Measurements from ENCODE around the gene HOXC5.

The HOXC5 gene

DNA sequence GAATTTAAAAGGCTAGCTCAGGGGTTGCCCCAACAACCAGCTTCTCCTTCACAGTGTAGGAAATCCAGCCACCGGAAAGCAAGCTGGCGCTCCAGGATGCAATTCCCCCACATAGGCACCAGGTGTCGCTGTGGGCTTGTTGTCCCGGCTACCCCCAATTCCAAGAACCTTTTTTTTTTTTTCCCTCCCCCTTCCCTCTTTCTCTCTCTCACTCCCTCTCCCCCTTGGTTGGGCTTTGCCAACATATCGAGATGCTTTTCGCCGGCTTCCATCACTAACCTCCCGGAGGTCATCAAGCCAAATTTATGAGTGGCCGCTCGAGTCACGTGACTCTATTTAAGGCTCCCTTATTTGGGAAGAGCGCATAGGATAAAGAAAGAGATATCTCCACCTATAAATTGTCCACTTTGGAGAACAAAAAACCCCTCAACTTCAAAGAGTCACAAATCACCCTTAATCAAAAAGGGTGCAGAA lies at the start of gene HOXC5:
Gene HOXC5, plus strand, starts transcription at position 424 of the 474 bp plus-strand sequence. CDS start 73 bp downstream, outside the sequence.
- peak; percentile 86 for DNase-seq

DNA sequence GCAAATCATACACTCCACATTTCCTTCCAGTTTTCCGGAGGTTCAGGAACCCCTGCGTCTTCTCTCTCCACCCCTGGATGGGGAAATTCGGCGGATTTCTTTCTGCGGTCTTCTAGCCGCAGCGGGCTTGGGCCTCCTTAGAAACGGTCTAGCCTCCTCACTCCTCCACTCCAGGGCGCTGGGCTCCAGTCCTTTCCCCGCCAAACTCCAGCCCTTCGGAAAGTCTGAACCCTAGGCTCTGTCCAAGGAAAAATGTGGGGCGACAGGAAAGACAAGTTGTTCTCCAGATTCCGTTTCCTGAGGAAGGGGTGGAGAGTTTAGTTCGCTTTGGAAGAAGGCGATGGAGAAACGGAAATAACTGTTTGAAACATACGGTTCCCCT lies 49.3 kb upstream of the HOXC5 start:
- DNase-seq = no peak

DNA sequence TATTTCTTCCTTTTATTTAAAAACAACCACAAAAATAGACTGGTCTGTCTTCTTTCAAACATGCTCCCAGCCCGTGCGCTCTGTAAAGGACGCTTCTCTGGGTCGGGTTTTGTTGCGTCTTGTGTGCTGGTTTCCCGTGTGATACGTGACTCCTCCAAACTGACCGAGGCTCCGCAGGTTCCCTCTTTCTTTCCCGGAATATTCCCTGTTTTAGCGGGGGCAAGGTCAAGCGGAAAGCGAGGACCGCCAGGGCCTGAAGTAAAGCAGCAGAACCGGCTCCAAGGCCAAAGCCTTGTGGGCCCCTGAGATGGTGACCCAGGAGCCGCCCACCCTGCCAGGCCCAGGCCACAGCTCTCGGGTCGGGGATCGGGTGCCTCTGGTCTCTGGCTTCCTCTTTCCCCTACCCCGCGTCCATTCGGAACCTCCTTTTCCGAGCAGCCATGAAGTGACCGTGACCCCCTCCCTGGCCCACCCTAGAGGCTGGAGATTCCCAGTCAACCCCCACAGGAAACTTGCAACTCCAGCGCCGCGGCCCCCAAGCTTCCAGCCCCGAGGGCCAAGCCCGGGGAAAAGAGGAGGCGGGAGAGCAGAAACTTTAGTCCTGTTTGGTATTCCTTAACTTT lies 48.8 kb upstream of the HOXC5 start:
- no peak for DNase-seq

DNA sequence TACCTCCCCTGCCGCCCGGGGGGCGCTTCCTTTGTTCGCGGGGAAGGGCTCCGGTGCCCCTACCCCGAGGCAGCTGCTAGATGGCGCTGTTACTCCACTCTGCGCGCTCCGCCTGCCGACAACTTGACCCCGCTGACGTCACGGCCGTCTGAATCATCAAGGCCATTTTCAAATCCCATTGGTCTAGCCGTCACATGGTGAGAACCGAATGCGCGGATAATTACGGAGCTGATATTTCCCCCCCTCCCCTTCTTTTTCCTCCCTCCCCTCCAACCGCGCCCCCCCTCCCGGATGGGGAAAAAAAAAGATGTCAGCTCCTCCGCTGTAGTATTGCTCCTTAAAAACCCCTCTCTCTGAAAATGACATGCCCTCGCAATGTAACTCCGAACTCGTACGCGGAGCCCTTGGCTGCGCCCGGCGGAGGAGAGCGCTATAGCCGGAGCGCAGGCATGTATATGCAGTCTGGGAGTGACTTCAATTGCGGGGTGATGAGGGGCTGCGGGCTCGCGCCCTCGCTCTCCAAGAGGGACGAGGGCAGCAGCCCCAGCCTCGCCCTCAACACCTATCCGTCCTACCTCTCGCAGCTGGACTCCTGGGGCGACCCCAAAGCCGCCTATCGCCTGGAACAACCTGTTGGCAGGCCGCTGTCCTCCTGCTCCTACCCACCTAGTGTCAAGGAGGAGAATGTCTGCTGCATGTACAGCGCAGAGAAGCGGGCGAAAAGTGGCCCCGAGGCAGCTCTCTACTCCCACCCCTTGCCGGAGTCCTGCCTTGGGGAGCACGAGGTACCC lies 47.8 kb upstream of the HOXC5 start, which contains the start of gene HOXC10:
Gene HOXC10, plus strand, starts transcription at position 246 of the 791 bp plus-strand sequence. Its CDS starts 114 bp downstream, at position 360.
- DNase-seq = peak; percentile 96

DNA sequence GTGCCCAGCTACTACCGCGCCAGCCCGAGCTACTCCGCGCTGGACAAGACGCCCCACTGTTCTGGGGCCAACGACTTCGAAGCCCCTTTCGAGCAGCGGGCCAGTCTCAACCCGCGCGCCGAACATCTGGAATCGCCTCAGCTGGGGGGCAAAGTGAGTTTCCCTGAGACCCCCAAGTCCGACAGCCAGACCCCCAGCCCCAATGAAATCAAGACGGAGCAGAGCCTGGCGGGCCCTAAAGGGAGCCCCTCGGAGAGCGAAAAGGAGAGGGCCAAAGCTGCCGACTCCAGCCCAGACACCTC lies 47.2 kb upstream of the HOXC5 start:
- no peak for DNase-seq

DNA sequence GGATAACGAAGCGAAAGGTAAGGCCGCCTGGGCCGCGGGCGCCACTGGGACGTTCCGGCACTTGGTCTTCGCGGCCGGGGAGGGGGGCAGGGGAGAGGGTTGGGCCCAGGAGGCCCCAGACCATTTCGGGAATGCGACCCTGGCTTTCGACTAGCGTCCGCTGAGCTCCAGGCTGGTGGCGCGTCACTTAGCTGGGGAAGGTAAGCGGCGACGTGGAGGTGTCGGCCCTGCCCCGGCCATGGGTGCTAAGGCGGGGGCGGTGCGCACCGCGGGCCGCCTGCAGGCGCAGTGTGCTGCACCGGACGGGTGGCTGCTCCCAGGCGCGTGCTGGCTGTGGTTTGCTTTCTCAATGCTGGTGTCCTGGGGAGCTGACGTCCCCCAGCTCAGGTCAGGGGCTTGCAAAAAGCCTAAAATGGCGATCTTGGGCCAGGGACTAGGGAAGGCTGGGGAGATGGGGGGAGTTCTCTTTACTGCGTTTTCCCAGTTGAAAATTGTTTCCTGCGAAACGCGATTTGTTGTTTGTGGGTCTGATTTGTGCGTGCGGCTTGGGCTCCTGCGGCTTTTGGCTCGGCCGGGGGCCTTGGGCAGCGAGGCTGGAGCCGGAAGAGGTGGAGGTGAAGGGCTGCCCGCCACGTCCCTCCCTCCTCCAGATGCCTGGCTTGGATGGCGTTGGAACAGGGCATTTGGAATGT lies 46.7 kb upstream of the HOXC5 start:
- DNase-seq = no peak

DNA sequence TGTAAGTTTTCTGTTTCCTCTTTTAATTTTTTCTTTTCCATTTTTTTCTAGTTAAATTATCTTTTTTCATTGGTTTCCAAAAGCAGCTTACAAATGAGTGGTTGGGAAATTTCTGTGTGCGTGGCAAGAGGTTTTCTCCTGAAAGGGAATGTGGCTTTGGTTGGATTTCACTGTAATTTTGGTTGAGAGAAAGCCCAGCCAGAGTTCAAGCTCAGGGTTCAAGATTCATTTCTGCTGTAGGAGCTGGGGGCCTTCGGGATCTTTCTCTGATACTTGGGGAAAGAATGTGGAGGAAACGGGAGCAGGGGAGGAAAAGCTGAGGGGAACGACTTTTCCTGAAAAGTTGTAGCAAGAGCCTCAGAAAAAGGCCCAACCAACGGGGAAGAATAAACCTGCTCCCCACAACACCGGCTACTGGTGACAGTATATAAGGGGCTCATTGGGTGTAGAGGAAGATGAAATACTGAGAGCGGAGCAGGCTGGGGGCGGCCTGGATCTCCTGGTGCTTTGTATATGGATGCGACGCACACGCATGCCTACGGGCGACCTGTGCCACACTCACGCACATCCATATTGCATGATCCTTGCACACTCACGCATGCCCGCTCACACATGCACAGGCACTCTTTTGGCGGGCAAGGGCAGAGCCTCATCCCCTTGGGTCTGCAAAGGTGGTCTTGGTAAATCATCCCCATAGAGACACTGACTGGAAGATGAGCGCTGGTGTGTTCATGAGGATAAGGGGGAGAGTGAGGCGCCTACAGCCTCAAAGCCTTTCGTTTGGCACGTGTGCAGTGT lies 46.0 kb upstream of the HOXC5 start:
- DNase-seq = no peak

DNA sequence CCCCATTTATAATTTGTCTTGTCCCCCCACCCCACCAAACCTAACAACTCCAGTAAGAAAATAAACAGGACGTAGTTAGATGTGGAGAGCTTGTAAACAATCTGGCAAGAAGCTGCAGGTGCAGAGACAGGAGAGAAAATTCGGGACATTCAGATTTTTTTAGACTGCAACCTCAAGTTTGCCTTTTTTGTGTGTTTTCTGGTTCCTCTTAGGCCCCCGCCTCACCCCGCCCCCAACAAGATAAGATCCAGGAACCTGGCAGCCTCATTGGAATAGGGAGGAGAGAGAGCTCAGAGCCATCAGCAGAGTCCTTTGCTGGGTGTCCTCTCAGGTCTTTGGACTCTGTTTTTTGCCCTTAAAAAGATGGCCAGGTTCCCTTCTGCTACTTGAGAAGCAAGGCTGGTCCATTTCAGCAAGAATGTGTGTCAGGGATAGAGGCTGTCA lies 45.0 kb upstream of the HOXC5 start:
- no peak for DNase-seq

DNA sequence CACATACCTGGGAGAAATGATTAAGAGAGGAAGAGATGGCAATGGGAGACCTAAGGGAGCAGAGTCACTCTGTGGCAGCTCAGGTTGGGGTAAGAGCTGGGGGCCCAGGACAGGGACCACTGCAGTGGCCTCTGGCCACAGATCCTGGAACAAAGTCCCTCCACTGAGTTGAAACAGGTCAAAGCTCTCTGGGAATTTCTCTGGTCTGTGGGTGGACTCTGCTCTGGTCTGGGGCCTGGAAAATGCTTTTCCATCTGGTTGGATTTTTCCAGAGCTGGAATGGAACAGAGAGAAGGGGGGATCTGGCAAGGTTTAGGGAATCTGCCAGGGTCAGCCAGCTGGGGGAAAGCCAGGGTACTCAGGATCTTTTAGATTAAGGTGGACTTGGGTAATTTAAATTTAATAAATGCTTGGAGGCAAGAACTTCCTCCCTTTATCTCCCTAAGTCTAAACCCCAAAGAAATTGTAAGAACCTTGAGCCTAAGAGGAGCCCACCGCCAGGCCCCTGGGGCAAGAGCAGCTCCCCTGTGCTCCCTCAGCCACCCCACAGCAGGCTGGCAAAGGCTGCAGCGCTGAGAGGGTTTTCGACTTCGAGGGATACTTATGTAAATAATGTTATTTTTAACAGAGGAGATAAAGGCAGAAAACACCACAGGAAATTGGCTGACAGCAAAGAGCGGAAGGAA lies 44.2 kb upstream of the HOXC5 start:
- no peak for DNase-seq

DNA sequence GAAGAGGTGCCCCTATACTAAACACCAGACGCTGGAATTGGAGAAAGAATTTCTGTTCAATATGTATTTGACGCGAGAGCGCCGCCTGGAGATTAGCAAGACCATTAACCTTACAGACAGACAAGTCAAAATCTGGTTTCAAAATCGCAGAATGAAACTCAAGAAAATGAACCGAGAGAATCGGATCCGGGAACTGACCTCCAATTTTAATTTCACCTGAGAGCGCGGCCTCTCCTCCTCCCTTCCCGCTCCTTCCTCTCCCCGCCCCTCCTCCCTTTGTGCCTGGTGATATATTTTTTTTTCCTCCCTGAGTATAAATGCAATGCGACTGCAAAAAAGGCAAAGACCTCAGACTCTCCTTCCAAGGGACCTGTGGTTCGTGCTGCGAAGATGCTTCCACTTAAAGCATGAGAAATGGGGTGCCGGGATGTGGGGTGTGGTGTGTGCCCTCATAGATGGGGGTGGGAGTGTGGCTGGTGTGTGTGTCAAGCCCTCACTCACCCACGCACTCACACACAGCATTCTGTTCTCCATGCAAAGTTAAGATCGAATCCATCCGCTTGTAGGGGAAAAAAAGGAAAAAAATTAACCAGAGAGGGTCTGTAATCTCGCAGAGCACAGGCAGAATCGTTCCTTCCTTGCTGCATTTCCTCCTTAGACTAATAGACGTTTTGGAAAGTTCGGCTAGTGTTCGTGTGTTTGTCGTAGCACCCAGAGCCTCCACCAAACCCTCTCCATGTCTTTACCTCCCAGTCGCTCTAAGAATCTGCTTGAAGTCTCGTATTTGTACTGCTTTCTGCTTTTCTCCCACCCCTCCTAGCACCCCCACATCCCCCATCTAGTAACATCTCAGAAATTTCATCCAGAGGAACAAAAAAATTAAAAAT lies 43.4 kb upstream of the HOXC5 start:
- no peak for DNase-seq

DNA sequence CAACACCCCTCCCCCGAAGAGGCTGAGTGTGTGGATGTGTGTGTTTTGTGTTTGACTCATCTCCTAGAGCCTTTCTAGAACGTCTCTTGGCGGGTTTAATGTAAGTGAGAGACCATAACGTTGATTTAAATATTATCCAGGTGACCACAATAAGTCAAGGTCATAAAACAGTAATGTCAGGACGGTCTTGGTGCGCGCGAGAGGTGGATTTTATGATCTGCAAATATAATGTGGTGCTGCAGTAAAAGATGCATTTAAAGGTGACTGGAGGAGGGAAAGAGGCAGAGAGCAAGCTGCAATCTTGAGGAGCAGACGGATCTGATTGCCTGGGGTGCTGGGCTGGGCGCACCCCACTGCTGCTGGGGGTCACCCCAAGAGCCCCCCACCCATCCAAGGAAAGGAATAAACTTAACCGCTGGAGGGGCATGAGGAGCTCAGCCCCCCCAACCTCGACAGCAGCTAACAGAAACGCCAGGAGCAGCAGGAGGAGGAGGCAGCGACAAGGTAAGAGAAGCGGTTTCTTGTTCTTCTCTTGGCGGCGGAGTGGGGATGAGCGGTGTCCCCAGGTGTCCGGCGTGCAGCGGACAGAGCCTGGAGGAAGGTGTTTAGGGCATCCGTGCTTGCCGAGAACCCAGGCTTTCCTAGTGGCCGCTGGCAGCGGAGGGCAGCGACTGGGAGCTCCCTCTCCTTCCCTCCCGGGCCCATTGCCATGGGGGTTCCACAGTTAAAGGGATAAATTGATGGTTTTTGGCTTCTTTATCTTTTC lies 42.4 kb upstream of the HOXC5 start:
- DNase-seq = no peak

DNA sequence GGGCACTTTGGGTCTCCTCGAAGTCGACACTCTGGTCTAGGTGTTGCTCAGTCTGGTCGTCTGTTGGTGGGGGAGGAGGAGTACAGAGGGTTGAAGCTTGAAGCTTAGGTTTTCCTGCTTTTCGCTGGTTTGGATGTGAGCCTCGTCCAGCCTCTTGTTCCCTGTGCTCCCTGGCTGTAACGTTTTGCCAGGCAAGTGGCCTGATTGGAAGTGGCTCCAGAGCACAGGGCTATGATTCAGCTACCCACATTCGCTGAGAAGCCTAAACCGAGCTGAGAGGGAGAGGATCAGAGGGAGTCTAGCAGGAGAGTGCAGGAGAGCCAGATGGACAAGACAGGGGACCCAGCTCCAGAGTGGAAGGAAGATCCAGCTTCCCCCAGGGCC lies 41.8 kb upstream of the HOXC5 start:
- no peak for DNase-seq

DNA sequence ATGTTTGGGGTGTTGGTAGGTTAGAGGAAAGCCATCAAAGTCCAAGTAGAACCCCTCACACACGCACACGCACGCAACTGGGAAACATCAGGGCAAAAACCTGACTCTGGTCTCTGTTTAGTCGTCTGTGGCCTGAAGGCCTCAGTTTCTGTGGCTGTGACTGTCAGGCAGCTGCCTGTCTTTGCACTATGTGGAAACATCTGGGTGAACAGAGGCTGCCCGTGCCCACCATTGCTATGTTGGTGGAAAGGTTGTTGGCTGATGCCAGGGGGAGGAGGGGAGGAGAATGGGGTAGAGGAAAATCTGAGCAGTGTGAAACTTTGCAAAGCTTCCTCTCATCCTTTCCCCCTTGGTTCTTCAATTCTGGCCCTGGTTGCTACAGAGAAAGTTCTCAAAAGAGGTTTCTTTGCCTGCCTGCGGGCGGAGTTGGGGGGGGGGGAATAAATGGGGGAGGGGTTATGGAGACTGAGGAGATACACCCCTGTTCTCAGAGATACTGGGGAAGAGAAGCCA lies 40.4 kb upstream of the HOXC5 start:
- DNase-seq = no peak

DNA sequence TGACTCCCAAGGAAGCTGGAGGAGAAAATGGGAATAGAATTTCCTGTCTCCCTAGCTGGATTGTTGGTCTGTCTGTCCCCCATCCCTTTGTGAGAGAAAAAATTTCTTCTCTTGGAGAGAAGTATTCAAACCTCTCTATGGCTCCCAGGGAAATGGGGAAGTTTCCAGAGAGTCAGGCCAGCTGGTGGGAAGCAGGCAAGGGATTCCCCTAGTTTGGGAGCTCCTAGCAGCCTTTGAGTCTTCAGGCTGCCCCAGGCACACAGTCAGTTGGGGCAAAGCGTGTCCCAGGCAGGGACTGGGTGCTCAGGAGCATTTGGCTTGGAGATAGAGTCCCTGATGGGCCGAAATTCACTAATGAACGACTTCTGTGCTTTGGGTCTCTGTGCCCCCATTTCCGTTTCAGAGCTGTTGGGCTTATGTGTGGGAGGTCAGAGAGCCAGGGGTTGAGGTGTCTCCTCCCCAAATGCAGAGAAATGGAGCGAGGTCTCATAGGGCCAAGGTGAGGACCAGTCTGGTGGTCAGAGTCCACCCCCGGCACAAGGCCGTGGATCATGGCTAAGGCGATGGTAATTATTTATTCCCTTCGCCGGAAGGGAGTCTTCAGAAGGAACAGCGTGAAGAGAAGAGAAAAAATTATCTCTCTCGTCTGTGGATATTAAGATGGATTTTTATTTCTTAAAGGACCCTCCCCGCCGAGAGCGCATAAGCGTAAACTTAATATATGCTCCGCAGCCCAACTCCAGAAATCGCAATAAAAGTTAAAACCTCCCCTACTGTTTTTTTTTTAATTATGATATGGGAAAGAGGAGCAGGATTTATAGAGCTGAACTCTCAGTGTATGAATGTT lies 39.5 kb upstream of the HOXC5 start:
- DNase-seq = no peak

DNA sequence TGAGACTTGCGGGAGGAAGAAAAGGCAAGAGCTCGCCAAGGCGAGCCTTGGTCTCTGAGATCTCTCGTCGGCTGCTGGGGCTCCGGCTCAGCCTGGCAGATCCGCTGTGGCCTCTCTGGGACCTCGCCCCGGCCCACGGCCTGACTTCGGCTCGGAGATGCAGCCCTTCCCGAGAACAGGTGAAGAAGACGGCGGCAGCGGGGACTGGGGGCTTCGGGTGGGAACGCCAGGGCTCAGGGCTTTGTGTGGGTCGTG lies 38.9 kb upstream of the HOXC5 start:
- DNase-seq = no peak

DNA sequence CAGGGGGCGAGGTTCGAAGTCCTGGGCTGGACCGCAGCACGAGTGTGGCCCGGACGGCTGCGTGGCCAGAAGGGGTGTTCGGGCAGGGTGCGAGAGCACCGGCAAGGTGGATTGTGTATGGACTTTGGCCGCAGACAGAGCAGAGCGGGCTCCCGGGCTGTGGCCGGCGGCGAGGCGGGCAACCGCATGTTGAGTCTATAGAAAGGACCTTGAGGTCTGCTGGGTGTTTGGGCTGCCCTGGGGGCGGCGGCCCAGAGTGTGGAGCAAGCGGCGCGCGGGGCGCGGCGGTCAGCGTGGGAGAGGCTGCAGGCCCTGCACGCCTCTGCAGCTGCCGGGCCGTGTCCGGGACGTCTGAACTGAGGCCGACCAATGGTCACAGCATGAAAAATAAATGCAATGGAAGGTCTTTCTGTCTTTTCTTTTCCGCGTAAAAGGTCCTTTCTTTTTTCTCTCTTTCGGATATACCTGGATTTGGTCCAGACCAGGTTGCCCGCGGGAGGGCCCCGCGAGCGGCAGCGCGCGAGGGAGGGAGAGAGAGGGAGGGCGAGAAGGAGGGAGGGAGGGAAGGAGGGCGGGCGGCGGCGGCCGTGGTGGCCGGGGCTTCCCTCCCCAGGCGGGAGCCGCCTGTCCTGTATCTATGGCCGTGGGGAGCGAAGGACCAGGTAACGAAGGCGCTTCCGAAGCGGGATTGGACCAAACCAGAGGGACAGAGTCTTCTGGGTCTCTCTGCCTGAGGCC lies 38.4 kb upstream of the HOXC5 start:
- DNase-seq = no peak

DNA sequence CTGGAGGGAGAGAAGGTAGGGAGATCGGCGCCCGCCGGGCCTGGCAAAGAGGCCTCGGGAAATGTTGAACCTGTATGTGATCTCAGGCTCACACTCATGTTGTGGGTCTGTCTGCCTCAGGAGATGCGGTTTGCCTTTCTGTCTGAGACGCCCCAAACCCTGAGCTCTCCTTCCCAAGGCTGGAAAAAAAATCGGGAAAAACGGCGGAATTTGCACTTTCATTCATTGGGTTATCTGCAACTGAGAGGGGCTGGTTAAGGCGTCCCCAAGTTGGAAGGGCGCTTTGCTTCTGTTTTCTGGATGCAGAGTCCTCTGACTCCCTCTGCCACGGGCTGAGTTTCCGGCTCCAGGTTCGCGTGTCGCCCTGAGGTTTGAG lies 37.9 kb upstream of the HOXC5 start:
- no peak for DNase-seq

DNA sequence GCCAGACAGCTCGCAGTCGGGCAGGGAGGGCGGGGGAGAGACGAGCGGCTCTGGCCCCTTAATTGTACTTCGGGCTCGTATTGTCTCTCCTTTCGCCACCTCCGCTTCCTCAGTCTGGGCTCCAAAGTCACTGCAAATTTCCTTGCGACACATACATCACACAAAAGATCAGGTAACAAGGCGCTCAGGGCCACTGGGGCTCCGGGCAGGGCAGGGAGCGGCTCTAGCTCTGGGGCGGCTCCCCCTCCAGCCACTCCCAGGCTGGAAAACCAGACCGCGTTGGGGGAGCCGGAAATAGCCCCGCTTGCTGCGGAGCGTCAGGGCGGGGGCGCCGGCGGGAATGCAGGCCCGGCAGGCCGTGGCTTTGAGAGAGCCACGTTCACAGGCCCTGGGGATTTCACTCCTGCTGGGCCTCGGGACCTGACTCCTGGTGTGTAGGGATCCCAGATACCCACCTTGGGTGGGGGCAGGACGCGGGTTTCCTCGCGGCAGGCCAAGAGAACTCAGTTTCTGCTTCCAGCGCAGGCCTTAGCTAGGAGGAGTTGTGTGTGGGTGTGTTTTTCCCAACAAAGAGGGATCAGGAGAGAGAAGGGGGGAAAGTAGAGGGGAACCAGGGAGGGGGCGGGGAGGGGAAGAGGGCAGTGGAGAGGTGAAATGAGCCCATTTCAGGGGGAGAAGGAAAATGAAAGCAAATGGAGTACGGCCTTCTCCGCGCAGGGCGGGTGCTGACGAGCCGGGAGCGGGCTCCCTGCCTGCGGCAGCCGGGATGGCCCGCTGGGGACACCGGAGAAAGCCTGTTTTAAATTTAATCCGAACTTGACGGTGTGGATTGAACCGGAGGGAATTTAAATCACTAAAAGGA lies 37.2 kb upstream of the HOXC5 start:
- DNase-seq = no peak
